Right ventricle myocardium inferior (tissue), 1 donor: ENCODE measurements around the gene ARHGAP24. TPM values are rescaled to one million over a fixed set of nuclear protein-coding genes. Genes with fewer than 3 reads are reported as not detected.
A peak's percentile ranks its signal among the peaks of the same experiment; 100 is the strongest.

Experiments
- ATAC-seq: fragments of 200-7000 bp; cut with Tn5 transposase; one replicate; pipeline ENCODE4 v1.9.1; 2020; ENCODE audit warnings: mild to moderate bottlenecking, moderate library complexity
- DNase-seq: peaks from one replicate; pipeline ENCODE4 v3.0.0; 2021; ENCODE audit errors: missing footprints
- intact Hi-C: fragments of 100-400 bp; cut with DNase I; formaldehyde crosslinking; loops from one replicate; pipeline ENCODE4 v1.11.0; 2022
- total RNA-seq: library from RNA; stranded (reverse); fragmentation: NEBNext Ultra II Directional; extraction: Animal tissue kit (Norgen Biotek cat#: 25700); gene quantifications from one replicate; pipeline ENCODE4 v1.2.1, GENCODE V29; 2021
- donor health status: DM: no; HTN: yes; CAD: no; lungs with severe emphysema.

ARHGAP24 gene
- total RNA-seq, 1 donor from 2014 or later, result 10.6 TPM

- ATAC-seq, result no peak
- DNase-seq, result peak; percentile 74
- intact Hi-C loops, result loop anchor here (10.0 kb wide), 1 partner anchor 377 kb away; no protein-coding TSS in a partner anchor
Observed at GRCh38 chr4:85741921-85742591, 267.1 kb downstream of the ARHGAP24 start.

GRCh38 chr4:85744950-85745349, 270.0 kb downstream of the ARHGAP24 start:
- intact Hi-C loops, result loop anchor here (5.0 to 10.0 kb wide), 3 partner anchors 268 to 658 kb away; partner anchors contain the start of gene ARHGAP24
- DNase-seq, result no peak
- no peak for ATAC-seq

DNA sequence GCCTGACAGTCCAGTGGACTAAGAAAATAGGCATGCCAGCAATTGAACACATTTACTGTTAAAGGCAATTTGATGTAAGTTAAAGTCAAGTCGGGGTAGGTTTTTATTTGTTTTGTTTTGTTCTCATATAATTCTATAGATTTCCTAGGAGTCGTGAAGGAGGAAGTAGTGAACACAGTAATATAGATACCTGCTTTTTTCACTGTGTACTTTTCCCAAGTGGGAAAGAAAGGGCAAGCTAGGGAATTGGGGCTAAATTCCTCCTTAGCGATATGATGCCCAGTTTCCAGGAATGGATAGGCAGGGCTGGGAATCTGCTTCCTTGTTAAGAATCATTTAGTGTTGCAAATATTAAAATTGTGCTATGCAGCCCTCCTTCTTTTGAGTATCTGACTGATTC, 271.0 kb downstream of the ARHGAP24 start:
- DNase-seq (no peak), ATAC-seq (no peak)
- intact Hi-C loops, result loop anchor here (5.0 to 10.0 kb wide), 3 partner anchors 269 to 659 kb away; partner anchors contain the start of gene ARHGAP24

GRCh38 chr4:85747882-85748491, 273.0 kb downstream of the ARHGAP24 start:
- intact Hi-C loops, result loop anchor here (1.0 to 10.0 kb wide), 5 partner anchors 271 to 661 kb away; partner anchors contain the start of gene ARHGAP24
- ATAC-seq, result peak; percentile 78
- DNase-seq, result no peak

- intact Hi-C loops, result loop anchor here (1.0 to 10.0 kb wide), 5 partner anchors 271 to 661 kb away; partner anchors contain the start of gene ARHGAP24
Observed at GRCh38 chr4:85748654-85749053, 273.7 kb downstream of the ARHGAP24 start.

GRCh38 chr4:85751866-85752265, 276.9 kb downstream of the ARHGAP24 start:
- DNase-seq, result no peak
- intact Hi-C loops, result no loop called here
- ATAC-seq, result no peak

More at GRCh38 chr4:85748654-85749053, 273.7 kb downstream of the ARHGAP24 start:
- ATAC-seq, result peak; percentile 80
- DNase-seq, result no peak

- ATAC-seq (no peak), DNase-seq (no peak)
- intact Hi-C loops, result loop anchor here (5.0 kb wide), 1 partner anchor 212 kb away; no protein-coding TSS in a partner anchor
Observed at GRCh38 chr4:85755285-85755684, 280.3 kb downstream of the ARHGAP24 start.

GRCh38 chr4:85756938-85757337, 282.0 kb downstream of the ARHGAP24 start:
- ATAC-seq, result peak; percentile 84

DNA sequence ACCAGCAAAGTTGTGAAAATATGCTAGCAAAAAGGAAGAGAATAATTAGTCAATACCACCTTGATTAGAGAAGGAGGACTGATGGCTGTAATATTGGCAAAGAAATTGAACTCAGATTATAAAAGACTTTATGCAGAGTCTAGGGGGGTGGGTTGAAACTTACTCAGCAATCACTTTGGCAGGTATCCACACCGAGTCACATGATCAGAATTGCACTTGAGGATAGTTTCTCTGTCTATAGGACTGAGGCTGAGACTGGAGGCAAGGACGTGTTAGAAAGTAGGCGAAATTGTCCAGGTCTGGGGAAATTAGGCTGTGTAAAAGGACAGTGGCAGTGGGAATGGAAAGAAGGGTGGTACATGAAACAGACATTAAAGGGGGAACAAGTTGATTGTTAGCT, 284.4 kb downstream of the ARHGAP24 start:
- ATAC-seq, result no peak
- intact Hi-C loops, result loop anchor here (5.0 kb wide), 1 partner anchor 208 kb away; no protein-coding TSS in a partner anchor

More at GRCh38 chr4:85756938-85757337, 282.0 kb downstream of the ARHGAP24 start:
- DNase-seq, result no peak
- intact Hi-C loops, result loop anchor here (5.0 kb wide), 1 partner anchor 210 kb away; no protein-coding TSS in a partner anchor

DNA sequence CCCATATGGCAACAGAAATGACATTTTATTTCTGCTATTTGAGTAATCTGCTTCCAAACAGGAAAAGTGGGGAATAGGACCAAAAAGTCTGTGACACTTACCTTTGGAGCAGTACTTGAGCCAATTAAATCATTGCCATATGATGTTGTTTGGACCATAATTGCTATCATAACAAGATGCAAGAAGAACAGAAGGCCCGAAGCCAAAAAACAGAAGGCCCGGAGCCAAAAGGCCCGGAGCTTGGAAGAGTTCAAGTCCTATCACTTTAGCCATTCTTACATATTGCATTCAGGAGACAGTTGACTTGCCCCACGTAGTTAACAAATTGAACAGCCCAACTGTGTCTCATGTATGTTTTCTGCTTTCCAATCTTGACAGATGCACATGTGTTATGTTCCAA, 285.6 kb downstream of the ARHGAP24 start:
- ATAC-seq (no peak), DNase-seq (peak; percentile 61)
- intact Hi-C loops, result no loop called here

More for the DNA sequence above, 284.4 kb downstream of the ARHGAP24 start:
- no peak for DNase-seq

- peak; percentile 63 for ATAC-seq
- peak; percentile 72 for DNase-seq
- intact Hi-C loops, result no loop called here
Observed at GRCh38 chr4:85761803-85762528, 287.0 kb downstream of the ARHGAP24 start.

DNA sequence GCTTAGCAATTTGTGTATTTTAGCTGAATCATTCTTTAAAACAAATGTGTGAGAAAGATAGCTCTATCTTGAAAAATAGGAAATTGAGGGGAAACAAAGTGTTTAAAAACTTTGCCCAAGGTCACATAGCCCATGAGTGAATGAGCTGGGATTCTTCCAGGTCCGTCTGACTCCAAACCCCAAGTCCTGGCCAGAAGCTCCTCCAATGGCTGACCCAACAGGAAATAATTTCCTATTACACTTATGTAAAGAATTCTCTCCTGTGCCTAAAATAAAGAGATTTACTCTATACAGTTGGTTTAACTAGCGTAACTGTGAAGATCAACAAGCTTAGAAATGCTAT, 287.6 kb downstream of the ARHGAP24 start:
- intact Hi-C loops, result no loop called here
- ATAC-seq, result no peak
- no peak for DNase-seq

- no peak for DNase-seq
- intact Hi-C loops, result no loop called here
- ATAC-seq, result no peak
Observed at GRCh38 chr4:85763202-85763601, 288.3 kb downstream of the ARHGAP24 start.

DNA sequence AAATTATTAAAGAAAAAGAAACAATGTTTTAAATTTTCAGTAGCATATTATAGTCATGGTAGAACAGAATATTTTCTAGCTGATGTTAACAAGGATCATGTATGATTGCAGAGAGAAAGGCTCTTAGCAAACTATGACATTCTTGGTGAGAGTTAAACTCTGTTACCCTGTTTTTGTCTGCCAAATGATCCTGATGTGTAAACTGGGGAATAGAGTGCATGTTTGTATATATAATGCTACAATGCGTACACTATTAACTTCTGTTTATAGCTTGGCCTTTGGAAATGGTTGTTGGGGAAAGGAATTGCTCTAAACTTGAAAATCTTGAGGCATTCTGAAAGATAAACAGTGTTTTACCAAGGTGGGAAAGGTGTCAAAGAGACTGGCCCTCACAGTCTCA, 292.7 kb downstream of the ARHGAP24 start:
- no peak for DNase-seq
- intact Hi-C loops, result no loop called here
- no peak for ATAC-seq

DNA sequence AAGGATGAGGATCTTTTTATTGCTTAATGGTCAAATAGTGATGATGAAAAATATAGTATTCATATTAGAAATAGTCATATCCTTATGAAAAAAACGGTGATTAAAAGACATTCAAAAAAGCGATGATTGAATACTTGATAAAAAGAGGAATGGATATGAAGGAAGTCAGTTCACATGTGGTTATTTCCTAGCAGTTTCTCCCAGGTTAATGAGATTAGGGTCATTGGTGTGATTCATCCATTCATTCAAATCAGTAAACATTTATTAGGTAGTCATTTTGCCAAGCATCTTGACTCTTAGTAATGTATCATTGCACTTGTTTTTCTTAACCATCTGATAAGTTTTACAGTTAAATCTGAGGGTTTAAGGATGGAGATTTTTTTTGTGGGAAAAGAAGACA, 294.1 kb downstream of the ARHGAP24 start:
- no peak for ATAC-seq
- DNase-seq, result no peak
- intact Hi-C loops, result no loop called here

DNA sequence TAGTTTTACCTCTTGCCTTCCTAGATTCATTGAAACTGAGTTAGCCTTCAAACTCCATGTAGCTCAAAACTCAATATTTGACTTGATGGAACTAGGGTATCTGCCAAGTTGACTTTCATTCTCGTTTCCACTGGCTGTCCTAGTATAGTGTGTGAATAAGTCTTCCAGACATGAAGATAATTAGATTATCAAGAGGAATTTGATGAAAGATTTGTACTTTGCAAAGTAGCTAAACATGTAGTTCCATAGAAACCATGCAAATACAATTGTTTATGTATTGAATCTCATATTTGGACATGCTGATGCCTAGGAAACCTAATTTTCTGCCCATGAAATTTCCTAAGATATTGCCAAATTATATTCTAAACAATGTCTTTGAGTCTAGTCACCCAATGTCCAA, 297.5 kb downstream of the ARHGAP24 start:
- ATAC-seq (no peak), DNase-seq (no peak)
- intact Hi-C loops, result no loop called here

DNA sequence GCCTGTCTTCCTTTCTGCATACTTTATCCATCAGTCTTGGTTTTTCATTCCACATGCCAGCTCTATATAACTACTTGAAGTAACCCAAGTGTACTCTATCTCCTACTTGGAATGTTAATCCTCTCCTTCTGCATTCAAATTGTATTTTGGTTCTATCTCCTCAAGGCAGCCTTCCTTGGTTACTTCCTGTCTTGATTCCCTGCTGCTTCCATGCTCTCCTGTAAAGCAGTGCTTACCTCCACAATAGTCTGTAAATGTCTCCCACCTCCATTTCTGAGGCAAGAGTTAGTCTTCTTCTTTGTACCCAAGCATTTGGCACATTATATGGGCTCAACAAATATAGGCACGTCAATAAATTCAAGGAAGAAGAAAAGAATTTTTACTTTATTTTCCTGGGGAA, 298.4 kb downstream of the ARHGAP24 start:
- intact Hi-C loops, result no loop called here
- no peak for DNase-seq

DNA sequence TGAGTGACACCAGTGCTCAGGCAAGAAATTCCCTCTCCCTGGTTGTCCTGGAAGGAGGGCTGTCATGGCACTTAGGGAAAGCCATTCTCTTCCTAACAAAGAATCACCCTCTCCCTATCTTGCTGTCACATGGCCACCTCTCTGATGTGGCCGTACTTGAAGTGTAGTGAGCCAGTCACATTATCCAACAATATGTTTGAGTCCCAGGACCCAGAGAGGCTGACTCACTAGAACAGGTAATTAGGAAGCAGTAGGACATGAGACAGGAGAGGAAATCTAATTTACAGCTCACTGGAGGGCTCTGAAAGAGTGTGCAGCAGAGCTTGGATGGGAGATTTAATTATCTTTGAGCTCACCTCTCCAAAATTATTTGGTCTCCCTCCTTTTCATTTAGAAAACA, 299.1 kb downstream of the ARHGAP24 start:
- ATAC-seq (no peak), DNase-seq (no peak)
- intact Hi-C loops, result no loop called here

More for the DNA sequence above, 298.4 kb downstream of the ARHGAP24 start:
- no peak for ATAC-seq

GRCh38 chr4:85774489-85774888, 299.5 kb downstream of the ARHGAP24 start:
- no peak for DNase-seq
- intact Hi-C loops, result no loop called here
- no peak for ATAC-seq
